Esophagus squamous epithelium (tissue), 4 donors: ENCODE measurements around the gene ZNF341.

ENCODE experiments used
- POLR2A ChIP-seq, 4 donors: fragments of 450-650 bp; IDR thresholded peaks; one replicate each; pipeline ENCODE4 v1.6.1; 2017; ENCODE audit warnings: antibody characterized with exemption in 4 of 4, mild to moderate bottlenecking in 4 of 4, moderate library complexity in 3 of 4
- TF ChIP-seq, protein P1 (sequence below), 6 experiments: fragments of 450-650 bp in 4 of 6; fragments of 200-600 bp in 2 of 6; sonication (generic) in 2 of 6; IDR thresholded peaks; one replicate each; pipeline ENCODE4 v1.5.1; 2016 to 2019; ENCODE audit warnings: antibody characterized with exemption in 6 of 6, mild to moderate bottlenecking in 4 of 6, moderate library complexity in 4 of 6

DNA sequence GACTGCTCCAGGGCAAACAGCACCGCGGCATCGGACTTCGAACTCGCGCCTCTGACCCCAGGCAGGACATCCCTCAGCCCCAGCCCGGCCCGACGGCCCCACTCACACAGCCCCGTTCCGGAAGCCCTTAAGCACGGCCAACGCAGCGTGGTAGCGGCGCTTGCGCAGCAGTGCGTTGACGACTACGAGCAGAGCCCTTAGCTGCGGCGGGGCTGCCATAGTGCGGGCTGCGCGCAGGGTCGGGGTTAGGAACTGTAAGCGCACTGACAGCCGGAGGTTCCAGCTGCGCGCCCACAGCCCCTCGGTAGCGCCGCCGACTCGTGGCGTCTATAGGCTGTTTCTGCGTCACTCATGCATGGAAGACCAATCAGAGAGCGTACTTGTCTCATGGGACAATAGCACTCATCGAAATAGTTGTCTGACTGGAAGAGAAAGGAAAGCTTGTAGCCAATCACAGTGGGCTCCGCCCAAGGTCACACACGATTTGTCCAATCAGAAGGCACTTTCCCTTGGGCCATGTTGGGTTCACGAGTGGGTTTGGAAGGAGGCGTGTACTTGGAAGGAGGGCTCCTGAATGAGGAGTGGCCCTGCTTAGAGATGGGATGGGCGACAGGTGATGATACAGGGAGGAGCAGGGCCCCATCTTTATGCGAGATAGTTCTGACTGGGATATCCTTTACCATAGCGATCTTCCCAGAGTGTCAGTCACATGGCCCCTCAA, 11.6 kb upstream of the ZNF341 start, which contains the start of gene PXMP4:
- peak in 1 of 4 donors; percentile 28 for TF ChIP-seq POLR2A (IDR thresholded peaks at IDR 0.05)
- TF ChIP-seq, protein P1, sequence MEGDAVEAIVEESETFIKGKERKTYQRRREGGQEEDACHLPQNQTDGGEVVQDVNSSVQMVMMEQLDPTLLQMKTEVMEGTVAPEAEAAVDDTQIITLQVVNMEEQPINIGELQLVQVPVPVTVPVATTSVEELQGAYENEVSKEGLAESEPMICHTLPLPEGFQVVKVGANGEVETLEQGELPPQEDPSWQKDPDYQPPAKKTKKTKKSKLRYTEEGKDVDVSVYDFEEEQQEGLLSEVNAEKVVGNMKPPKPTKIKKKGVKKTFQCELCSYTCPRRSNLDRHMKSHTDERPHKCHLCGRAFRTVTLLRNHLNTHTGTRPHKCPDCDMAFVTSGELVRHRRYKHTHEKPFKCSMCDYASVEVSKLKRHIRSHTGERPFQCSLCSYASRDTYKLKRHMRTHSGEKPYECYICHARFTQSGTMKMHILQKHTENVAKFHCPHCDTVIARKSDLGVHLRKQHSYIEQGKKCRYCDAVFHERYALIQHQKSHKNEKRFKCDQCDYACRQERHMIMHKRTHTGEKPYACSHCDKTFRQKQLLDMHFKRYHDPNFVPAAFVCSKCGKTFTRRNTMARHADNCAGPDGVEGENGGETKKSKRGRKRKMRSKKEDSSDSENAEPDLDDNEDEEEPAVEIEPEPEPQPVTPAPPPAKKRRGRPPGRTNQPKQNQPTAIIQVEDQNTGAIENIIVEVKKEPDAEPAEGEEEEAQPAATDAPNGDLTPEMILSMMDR (IDR thresholded peaks at IDR 0.05): peak in 1 of 6 experiments; percentile 9
